GM18511 (cell line): ENCODE measurements around the gene PDCD1.
"Not testable (repeated sequence)": the region's sequence is repeated elsewhere in the genome, so short reads cannot be mapped to it uniquely, and the experiment has no call there.

ENCODE experiments used
- ATAC-seq: cut with Tn5 transposase; IDR thresholded peaks from one replicate; pipeline ENCODE4 v1.9.1; 2021; ENCODE audit warnings: mild to moderate bottlenecking, moderate library complexity; ENCODE audit not compliant: unreplicated experiment

PDCD1 gene

GRCh38 chr2:241814643-241815476 is 43.8 kb downstream of the PDCD1 start:
- no peak for ATAC-seq

- ATAC-seq = no peak
Measured at GRCh38 chr2:241814393-241814642, 44.4 kb downstream of the PDCD1 start.

- ATAC-seq = no peak
Measured at GRCh38 chr2:241813644-241814392, 44.9 kb downstream of the PDCD1 start.

- ATAC-seq = no peak
Measured at GRCh38 chr2:241812730-241813643, 45.7 kb downstream of the PDCD1 start.

GRCh38 chr2:241811952-241812729 is 46.6 kb downstream of the PDCD1 start:
- ATAC-seq = no peak

- no peak for ATAC-seq
Measured at GRCh38 chr2:241811201-241811951, 47.3 kb downstream of the PDCD1 start.

- ATAC-seq = no peak
Measured at GRCh38 chr2:241810307-241811200, 48.1 kb downstream of the PDCD1 start.

GRCh38 chr2:241809383-241810306 is 49.0 kb downstream of the PDCD1 start:
- ATAC-seq = no peak

- ATAC-seq = no peak
Measured at GRCh38 chr2:241808721-241809382, 49.8 kb downstream of the PDCD1 start, which contains the start of gene NEU4. Gene NEU4, plus strand, starts transcription at chr2:241809193. Its CDS starts 5,292 bp downstream, at chr2:241814485.

- ATAC-seq = no peak
Measured at GRCh38 chr2:241808051-241808720, 50.5 kb downstream of the PDCD1 start.

GRCh38 chr2:241806217-241806616 is 52.5 kb downstream of the PDCD1 start:
- not testable (repeated sequence) for ATAC-seq

GRCh38 chr2:241804326-241805229 is 54.1 kb downstream of the PDCD1 start:
- no peak for ATAC-seq

- peak; percentile 61 for ATAC-seq
Measured at GRCh38 chr2:241803387-241804325, 55.0 kb downstream of the PDCD1 start.
